ENCODE data around the gene SHH.
A peak's percentile ranks its signal among the peaks of the same experiment; 100 is the strongest.
"Not testable (repeated sequence)": the region's sequence is repeated elsewhere in the genome, so short reads cannot be mapped to it uniquely, and the experiment has no call there.

Gene SHH

GRCh38 chr7:155840909-155841308 is 28.6 kb upstream of the SHH start:
- no peaks in the 10 kb centered on the region for H3K9me3 ChIP-seq (ENCODE audit: insufficient read depth, low read length)
- DNase-seq (ENCODE audit: low read depth, low spot score) = no peak
- peaks cover 7% of the 10 kb centered on the region for H3K4me1 ChIP-seq (ENCODE audit: insufficient read depth, insufficient read length)
- H3K9ac ChIP-seq (ENCODE audit: insufficient read length, low read depth) = no peak overlapping the region
- no peaks in the 10 kb centered on the region for H3K36me3 ChIP-seq (ENCODE audit: insufficient read depth, insufficient read length, low read length)
- no peaks in the 10 kb centered on the region for H3K27me3 ChIP-seq (ENCODE audit: insufficient read depth, insufficient read length)
- H3K4me3 ChIP-seq (ENCODE audit: insufficient read length, low read depth) = no peak overlapping the region
- TF ChIP-seq YY1 (IDR thresholded peaks at IDR 0.05; ENCODE audit: insufficient read depth, insufficient read length) (no peak), ZNF274 (IDR thresholded peaks at IDR 0.05; ENCODE audit: low read depth, low read length) (no peak), SUZ12 (IDR thresholded peaks at IDR 0.05; ENCODE audit: extremely low read depth, insufficient read depth, insufficient read length) (no peak)

DNA sequence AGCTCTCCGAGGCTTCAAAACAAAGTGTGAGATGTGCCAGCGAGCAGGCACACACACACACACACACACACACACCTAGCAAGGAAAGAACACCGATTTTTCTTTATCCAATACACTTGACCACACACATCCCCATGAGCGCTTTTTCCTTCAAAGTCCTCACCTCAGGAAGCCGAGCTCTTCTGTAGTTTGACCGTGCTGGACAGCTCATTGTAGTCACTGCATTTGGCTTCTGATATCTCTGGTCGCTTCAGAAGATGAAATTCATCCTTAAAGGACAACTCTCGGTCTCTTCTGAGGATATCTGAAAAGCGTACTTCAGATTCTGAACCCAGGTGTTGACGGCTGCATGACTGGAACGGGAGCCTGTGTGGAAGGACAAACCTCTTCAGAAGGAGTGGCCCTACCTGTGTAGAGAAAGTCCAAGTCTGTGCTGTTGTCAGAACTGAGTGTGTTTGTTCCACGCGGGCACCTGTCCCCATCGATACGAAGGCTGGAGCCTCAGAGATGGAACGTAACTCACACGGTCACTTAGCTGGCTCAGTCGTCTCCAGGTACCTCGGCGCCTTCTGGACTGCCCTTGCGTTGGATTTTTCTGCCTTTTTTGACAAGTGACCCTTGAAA is 28.1 kb upstream of the SHH start:
- Histone ChIP-seq H3K9ac (ENCODE audit: insufficient read length, low read depth) (no peak overlapping the region), H3K36me3 (ENCODE audit: insufficient read depth, insufficient read length, low read length) (no peaks in the 10 kb centered on the region), H3K27me3 (ENCODE audit: insufficient read depth, insufficient read length) (no peaks in the 10 kb centered on the region)

DNA sequence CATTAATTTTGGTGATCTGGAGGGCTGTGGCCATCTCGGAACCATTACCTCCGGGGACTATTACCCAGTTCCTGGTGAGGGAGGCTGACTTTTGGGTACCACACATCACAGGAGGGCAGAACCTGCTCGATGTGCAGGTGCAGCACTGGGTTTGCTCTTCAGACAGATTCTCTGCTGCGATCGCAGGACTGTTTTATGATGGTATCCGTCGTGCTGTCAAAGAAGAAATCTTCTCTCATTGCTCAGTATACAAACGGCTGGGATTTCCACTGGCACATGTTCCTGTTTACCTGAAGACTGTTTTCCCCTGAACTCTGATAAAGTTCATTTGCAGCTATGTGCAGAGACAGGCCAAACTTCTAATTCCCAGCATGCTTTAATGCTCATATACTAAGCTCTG is 27.2 kb upstream of the SHH start:
- H3K9ac ChIP-seq (ENCODE audit: insufficient read length, low read depth) = no peak overlapping the region
- TF ChIP-seq SUZ12 (IDR thresholded peaks at IDR 0.05; ENCODE audit: extremely low read depth, insufficient read depth, insufficient read length) (no peak), YY1 (IDR thresholded peaks at IDR 0.05; ENCODE audit: insufficient read depth, insufficient read length) (no peak), ZNF274 (IDR thresholded peaks at IDR 0.05; ENCODE audit: low read depth, low read length) (no peak)
- no peak for DNase-seq (ENCODE audit: low read depth, low spot score)
- no peaks in the 10 kb centered on the region for H3K9me3 ChIP-seq (ENCODE audit: insufficient read depth, low read length)
- peaks cover 7% of the 10 kb centered on the region for H3K4me1 ChIP-seq (ENCODE audit: insufficient read depth, insufficient read length)
- H3K4me3 ChIP-seq (ENCODE audit: insufficient read length, low read depth) = no peak overlapping the region
- no peaks in the 10 kb centered on the region for H3K36me3 ChIP-seq (ENCODE audit: insufficient read depth, insufficient read length, low read length)
- H3K27me3 ChIP-seq (ENCODE audit: insufficient read depth, insufficient read length) = no peaks in the 10 kb centered on the region

More for the DNA sequence above, 28.1 kb upstream of the SHH start:
- Histone ChIP-seq H3K9me3 (ENCODE audit: insufficient read depth, low read length) (no peaks in the 10 kb centered on the region), H3K4me3 (ENCODE audit: insufficient read length, low read depth) (no peak overlapping the region), H3K4me1 (ENCODE audit: insufficient read depth, insufficient read length) (peaks cover 7% of the 10 kb centered on the region)
- DNase-seq (ENCODE audit: low read depth, low spot score) = no peak
- no peak for TF ChIP-seq ZNF274 (IDR thresholded peaks at IDR 0.05; ENCODE audit: low read depth, low read length)
- TF ChIP-seq YY1 (IDR thresholded peaks at IDR 0.05; ENCODE audit: insufficient read depth, insufficient read length) = no peak
- TF ChIP-seq SUZ12 (IDR thresholded peaks at IDR 0.05; ENCODE audit: extremely low read depth, insufficient read depth, insufficient read length) = no peak

- not testable (repeated sequence) for H3K27me3 ChIP-seq (ENCODE audit: insufficient read depth, insufficient read length); H3K4me3 ChIP-seq (ENCODE audit: insufficient read length, low read depth); DNase-seq (ENCODE audit: low read depth, low spot score); H3K9me3 ChIP-seq (ENCODE audit: insufficient read depth, low read length); H3K4me1 ChIP-seq (ENCODE audit: insufficient read depth, insufficient read length); H3K36me3 ChIP-seq (ENCODE audit: insufficient read depth, insufficient read length, low read length); H3K9ac ChIP-seq (ENCODE audit: insufficient read length, low read depth)
Measured at GRCh38 chr7:155838312-155838711, 26.0 kb upstream of the SHH start.

DNA sequence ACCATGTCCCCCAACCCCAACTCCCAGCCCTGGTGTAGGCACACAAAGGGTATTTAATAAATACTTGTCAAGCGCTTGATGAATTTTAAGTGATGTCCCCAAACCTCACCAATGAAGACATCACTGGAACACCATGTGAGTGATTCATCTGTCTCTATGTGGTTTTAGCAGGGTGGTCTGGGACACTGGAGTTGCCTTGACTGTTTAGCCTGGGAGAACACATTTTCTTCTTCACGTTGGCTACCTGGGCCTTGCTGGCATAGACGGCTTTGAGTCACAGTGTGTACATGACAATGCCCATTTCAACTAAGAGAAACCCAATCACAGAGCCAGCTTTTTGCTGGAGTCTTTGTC is 24.8 kb upstream of the SHH start:
- no peaks in the 10 kb centered on the region for H3K9me3 ChIP-seq (ENCODE audit: insufficient read depth, low read length)
- no peak for TF ChIP-seq YY1 (IDR thresholded peaks at IDR 0.05; ENCODE audit: insufficient read depth, insufficient read length)
- TF ChIP-seq SUZ12 (IDR thresholded peaks at IDR 0.05; ENCODE audit: extremely low read depth, insufficient read depth, insufficient read length) = no peak
- no peak overlapping the region for H3K9ac ChIP-seq (ENCODE audit: insufficient read length, low read depth)
- H3K27me3 ChIP-seq (ENCODE audit: insufficient read depth, insufficient read length) = no peaks in the 10 kb centered on the region
- no peaks in the 10 kb centered on the region for H3K36me3 ChIP-seq (ENCODE audit: insufficient read depth, insufficient read length, low read length)
- H3K4me3 ChIP-seq (ENCODE audit: insufficient read length, low read depth) = no peak overlapping the region
- no peak for DNase-seq (ENCODE audit: low read depth, low spot score)
- H3K4me1 ChIP-seq (ENCODE audit: insufficient read depth, insufficient read length) = peaks cover 4% of the 10 kb centered on the region

- Histone ChIP-seq H3K9ac (ENCODE audit: insufficient read length, low read depth) (no peak overlapping the region), H3K4me3 (ENCODE audit: insufficient read length, low read depth) (no peak overlapping the region), H3K36me3 (ENCODE audit: insufficient read depth, insufficient read length, low read length) (no peaks in the 10 kb centered on the region), H3K27me3 (ENCODE audit: insufficient read depth, insufficient read length) (no peaks in the 10 kb centered on the region), H3K9me3 (ENCODE audit: insufficient read depth, low read length) (no peaks in the 10 kb centered on the region), H3K4me1 (ENCODE audit: insufficient read depth, insufficient read length) (peaks cover 4% of the 10 kb centered on the region)
- no peak for DNase-seq (ENCODE audit: low read depth, low spot score)
- TF ChIP-seq YY1 (IDR thresholded peaks at IDR 0.05; ENCODE audit: insufficient read depth, insufficient read length) (no peak), ZNF274 (IDR thresholded peaks at IDR 0.05; ENCODE audit: low read depth, low read length) (no peak), SUZ12 (IDR thresholded peaks at IDR 0.05; ENCODE audit: extremely low read depth, insufficient read depth, insufficient read length) (no peak)
Measured at GRCh38 chr7:155836216-155837125, 24.2 kb upstream of the SHH start.

- TF ChIP-seq SUZ12 (IDR thresholded peaks at IDR 0.05; ENCODE audit: extremely low read depth, insufficient read depth, insufficient read length) (no peak), ZNF274 (IDR thresholded peaks at IDR 0.05; ENCODE audit: low read depth, low read length) (no peak), YY1 (IDR thresholded peaks at IDR 0.05; ENCODE audit: insufficient read depth, insufficient read length) (no peak)
- H3K27me3 ChIP-seq (ENCODE audit: insufficient read depth, insufficient read length) = no peaks in the 10 kb centered on the region
- no peak overlapping the region for H3K9ac ChIP-seq (ENCODE audit: insufficient read length, low read depth)
- H3K4me3 ChIP-seq (ENCODE audit: insufficient read length, low read depth) = no peak overlapping the region
- peaks cover 4% of the 10 kb centered on the region for H3K4me1 ChIP-seq (ENCODE audit: insufficient read depth, insufficient read length)
- peak; percentile 32 for DNase-seq (ENCODE audit: low read depth, low spot score)
- no peaks in the 10 kb centered on the region for H3K9me3 ChIP-seq (ENCODE audit: insufficient read depth, low read length)
- no peaks in the 10 kb centered on the region for H3K36me3 ChIP-seq (ENCODE audit: insufficient read depth, insufficient read length, low read length)
Measured at GRCh38 chr7:155835446-155836215, 23.4 kb upstream of the SHH start.
